GM12864 (cell line): ENCODE data around the gene TXNDC16.

Experiments
- DNase-seq: peaks from one replicate; pipeline ENCODE4 v3.0.0-alpha.2; 2011; ENCODE audit warnings: low read depth
- H3K4me3 ChIP-seq: 2 replicates; pipeline ENCODE4 v1.5.1; 2011; ENCODE audit warnings: mild to moderate bottlenecking, low read depth, low read length, control low read depth
- TF ChIP-seq, protein P1 (sequence below): IDR thresholded peaks from 2 replicates; pipeline ENCODE4 v1.5.1; 2011; ENCODE audit warnings: low read depth, mild to moderate bottlenecking, moderate library complexity, low read length, control low read depth, inconsistent platforms; ENCODE audit errors: missing control alignments

TXNDC16 gene

DNA sequence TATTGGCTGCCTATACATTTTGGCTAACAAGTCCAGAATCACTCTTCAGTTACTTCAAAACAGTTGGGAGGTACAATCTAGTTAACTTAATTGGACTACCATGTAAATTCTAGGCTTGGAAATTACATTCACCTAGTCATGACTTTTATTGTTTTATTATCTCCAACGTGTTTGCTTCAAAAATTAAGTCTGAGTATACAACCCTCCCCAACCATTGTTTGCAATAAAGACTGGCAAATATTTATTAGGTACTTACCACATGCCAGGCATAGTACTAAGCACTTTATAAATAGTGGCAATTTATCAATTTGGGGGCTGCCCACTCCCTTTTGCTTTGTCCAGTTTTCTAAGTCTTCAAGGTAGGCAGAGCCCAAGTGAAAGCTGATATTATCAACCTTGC is 30.3 kb downstream of the TXNDC16 start:
- no peak overlapping the region for H3K4me3 ChIP-seq
- TF ChIP-seq, protein P1, sequence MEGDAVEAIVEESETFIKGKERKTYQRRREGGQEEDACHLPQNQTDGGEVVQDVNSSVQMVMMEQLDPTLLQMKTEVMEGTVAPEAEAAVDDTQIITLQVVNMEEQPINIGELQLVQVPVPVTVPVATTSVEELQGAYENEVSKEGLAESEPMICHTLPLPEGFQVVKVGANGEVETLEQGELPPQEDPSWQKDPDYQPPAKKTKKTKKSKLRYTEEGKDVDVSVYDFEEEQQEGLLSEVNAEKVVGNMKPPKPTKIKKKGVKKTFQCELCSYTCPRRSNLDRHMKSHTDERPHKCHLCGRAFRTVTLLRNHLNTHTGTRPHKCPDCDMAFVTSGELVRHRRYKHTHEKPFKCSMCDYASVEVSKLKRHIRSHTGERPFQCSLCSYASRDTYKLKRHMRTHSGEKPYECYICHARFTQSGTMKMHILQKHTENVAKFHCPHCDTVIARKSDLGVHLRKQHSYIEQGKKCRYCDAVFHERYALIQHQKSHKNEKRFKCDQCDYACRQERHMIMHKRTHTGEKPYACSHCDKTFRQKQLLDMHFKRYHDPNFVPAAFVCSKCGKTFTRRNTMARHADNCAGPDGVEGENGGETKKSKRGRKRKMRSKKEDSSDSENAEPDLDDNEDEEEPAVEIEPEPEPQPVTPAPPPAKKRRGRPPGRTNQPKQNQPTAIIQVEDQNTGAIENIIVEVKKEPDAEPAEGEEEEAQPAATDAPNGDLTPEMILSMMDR: no peak
- DNase-seq: no peak

DNA sequence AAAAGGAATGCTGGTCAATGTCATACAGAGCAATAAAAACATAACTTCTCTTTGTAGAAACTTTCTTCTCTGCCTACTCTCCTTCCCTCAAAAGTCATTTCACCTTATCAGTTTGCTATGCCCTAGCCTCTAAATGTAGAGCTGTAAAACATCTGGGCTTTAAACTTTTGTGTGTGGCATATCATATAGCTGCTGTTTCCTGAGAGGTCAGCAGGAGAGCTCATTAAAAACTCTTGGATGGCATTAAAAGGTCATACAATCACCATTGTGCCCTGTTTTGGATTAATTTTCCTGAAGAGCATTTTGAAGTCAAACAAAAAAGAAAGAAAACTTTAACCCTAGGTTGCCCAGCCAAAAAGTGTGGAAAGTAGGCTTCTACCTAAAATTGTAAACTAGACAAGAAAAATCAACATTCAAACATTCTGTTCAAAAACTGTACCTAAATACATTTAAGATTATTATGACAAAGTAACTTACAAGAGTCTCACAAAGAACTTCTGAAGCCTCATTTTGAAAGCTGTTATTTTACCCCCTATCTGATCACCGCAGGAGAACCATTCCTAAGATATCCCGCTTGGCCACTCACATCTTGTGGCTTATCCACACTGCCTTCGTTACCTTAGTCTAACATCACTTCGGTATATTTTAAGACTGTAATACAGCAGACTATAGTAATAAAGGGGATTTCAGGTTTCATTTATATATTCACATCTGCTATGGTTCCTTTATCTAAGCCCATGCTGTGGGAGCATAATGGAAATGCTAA is 38.1 kb downstream of the TXNDC16 start:
- no peak overlapping the region for H3K4me3 ChIP-seq
- TF ChIP-seq, protein P1: no peak
- DNase-seq: no peak

DNA sequence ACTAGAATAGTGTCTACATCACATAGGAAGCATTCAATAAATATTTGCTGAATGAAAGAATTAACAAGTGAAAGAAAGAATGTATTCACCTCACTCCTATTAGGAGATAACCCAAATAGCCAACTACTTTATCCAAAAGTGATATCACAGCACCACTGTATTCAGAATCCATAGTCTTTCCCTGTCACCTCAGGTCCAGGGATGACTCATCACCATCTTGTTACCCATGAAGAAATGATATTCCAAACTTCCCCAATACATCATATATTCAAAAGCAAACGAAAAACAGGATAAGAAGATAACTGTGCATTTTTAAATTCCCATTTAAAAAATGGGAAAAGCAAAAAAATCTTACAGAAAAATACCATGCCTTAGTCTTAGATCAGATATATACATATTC is 39.1 kb downstream of the TXNDC16 start:
- H3K4me3 ChIP-seq: no peak overlapping the region
- TF ChIP-seq, protein P1: no peak
- no peak for DNase-seq

DNA sequence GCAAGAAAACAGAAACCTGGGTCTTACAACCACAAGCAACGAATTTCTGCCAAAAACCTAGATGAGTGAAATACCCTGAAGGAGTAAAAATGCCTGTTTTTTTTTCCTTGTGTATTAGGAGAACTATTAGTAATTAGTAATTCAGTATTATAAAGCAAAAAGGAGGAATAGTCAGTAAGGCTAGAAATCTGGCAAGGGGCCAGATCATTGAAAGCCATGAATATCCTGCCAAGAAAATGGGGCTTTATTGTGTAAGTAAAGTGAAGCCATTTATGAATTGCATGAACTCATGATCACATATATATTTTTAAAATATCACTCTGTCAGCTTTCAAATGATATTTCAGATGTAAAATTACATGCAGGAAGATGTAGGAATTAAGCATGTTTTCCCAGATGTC is 57.9 kb downstream of the TXNDC16 start:
- TF ChIP-seq, protein P1: no peak
- no peak for DNase-seq
- H3K4me3 ChIP-seq: no peak overlapping the region

DNA sequence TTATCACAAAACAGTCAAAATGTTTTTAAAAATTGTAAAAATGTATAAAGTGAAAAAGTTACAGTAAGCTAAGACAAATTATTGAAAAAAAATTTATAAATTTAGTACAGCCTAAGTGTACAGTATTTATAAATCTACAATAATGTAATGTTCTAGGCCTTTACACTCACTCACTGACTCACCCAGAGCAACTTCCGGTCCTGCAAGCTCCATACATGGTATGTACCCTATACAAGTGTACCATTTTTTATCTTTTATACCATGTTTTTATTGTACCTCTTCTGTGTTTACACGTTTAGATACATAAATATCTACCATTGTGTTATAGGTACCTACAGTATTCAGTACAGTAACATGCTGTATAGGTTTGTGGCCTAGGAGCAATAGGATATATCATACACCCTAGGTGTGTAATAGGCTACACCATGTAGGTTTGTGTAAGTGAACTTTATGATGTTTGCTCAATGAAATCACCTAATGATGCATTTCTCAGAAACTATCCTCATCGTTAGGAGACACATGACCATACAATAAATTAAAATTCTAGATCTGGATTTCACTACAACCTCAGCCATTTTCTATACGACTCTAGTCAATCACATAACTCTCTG is 66.8 kb downstream of the TXNDC16 start:
- DNase-seq: no peak
- TF ChIP-seq, protein P1: no peak
- no peak overlapping the region for H3K4me3 ChIP-seq

DNA sequence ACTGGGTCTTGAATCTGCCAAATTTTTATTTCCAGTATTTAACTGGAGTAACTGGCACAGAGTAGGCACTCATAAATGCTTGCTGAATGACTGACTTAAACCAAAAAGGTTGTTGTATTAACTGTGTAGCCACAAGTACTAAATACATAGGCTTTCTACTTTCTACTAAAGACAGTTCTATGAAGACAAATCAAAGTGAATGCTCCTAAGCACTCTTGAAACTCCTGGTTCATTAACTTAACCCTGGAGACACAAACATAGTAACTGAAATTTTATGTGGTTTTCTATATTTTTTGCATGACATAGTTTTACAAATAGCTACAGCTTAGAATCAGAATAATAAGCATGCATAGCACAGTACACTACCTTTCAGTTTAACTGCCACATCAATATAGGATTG is 70.4 kb downstream of the TXNDC16 start:
- no peak overlapping the region for H3K4me3 ChIP-seq
- no peak for DNase-seq
- TF ChIP-seq, protein P1: no peak

DNA sequence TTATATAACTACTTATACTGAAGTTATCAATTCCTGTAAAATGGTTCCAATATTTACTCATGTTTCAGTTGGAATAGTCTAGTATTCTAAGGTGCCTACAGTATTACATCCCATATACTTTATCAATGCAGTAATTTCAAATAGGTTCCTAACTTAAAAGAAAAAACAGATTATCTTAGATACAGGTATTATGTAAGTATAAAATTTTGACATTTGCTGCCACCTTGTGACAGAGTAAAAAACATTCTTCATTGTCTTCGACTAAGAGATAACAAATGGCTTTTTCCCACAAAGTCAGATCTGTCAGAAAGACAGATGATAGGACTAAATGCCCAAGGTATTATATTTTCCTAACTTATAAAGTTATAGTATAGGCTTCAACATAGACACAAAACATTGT is 78.7 kb downstream of the TXNDC16 start:
- DNase-seq: peak; percentile 10
- TF ChIP-seq, protein P1: peak; percentile 4
- H3K4me3 ChIP-seq: no peak overlapping the region
